Measurements from ENCODE around the gene ELK3.

The ELK3 gene

DNA sequence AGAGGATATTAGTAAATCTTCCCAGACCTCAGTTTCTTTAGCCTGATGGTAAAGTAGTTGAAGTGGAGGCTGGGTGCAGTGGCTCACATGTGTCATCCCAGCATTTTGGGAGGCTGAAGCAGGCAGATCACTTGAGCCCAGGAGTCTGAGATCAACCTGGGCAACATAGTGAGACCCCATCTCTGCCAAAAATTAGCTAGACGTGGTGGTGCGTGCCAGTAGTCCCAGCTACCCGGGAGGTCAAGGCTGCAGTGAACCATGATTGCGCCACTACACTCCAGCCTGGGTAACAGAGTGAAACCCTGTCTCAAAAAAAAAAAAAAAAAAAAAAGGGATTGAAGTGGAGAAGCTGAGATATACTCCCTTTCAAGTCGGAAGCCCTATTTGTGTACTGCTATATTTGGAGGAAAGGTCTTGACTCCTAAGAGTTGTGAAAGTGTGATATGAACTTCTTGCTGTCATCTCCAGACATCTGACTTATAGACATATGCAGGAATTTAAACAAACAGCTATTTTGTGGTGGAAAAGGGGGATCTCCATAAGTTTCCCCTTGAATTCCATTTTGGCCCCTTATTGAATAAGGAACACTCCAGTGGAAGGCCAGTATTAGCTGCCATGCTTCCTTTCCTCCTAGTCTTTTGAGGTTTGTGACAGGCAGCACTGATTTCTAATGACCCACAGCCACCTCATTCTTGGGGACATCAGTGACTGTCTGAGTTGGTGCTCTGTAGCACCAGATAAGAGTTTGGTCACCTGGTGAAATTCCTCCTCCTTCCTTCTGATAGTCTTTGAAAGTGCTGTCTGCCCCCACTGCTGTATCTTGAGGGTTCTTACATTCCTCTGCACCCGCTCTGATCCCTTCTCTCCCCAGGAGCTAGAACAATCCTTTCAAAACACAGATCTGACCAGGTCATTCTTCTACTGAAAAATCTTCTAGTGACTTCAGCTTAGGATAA is 7.4 kb downstream of the ELK3 start:
- peak overlapping the region; percentile 36 for H3K27ac ChIP-seq
- DNase-seq, result no peak
- H3K4me3 ChIP-seq (ENCODE audit: low read depth, low read length), result no peak overlapping the region
- no peaks in the 10 kb centered on the region for H3K27me3 ChIP-seq (replicated peaks)
- TF ChIP-seq, protein P1, sequence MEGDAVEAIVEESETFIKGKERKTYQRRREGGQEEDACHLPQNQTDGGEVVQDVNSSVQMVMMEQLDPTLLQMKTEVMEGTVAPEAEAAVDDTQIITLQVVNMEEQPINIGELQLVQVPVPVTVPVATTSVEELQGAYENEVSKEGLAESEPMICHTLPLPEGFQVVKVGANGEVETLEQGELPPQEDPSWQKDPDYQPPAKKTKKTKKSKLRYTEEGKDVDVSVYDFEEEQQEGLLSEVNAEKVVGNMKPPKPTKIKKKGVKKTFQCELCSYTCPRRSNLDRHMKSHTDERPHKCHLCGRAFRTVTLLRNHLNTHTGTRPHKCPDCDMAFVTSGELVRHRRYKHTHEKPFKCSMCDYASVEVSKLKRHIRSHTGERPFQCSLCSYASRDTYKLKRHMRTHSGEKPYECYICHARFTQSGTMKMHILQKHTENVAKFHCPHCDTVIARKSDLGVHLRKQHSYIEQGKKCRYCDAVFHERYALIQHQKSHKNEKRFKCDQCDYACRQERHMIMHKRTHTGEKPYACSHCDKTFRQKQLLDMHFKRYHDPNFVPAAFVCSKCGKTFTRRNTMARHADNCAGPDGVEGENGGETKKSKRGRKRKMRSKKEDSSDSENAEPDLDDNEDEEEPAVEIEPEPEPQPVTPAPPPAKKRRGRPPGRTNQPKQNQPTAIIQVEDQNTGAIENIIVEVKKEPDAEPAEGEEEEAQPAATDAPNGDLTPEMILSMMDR (IDR thresholded peaks at IDR 0.05; ENCODE audit: low read depth, low read length, missing control alignments), result no peak
- H3K36me3 ChIP-seq (replicated peaks), result peaks cover 14% of the 10 kb centered on the region
- in situ Hi-C loops (cut with HindIII; ENCODE audit: low pct_ligation_motif_present, low sequenced_read_pairs), result loop anchor here (25.0 kb wide), 1 partner anchor 139 kb away; no protein-coding TSS in a partner anchor

- TF ChIP-seq, protein P1 (IDR thresholded peaks at IDR 0.05; ENCODE audit: low read depth, low read length, missing control alignments), result no peak
- DNase-seq, result no peak
- no peaks in the 10 kb centered on the region for H3K27me3 ChIP-seq (replicated peaks)
- in situ Hi-C loops (cut with HindIII; ENCODE audit: low pct_ligation_motif_present, low sequenced_read_pairs), result loop anchor here (25.0 kb wide), 1 partner anchor 142 kb away; no protein-coding TSS in a partner anchor
- H3K27ac ChIP-seq, result no peak overlapping the region
- H3K36me3 ChIP-seq (replicated peaks), result peaks cover 14% of the 10 kb centered on the region
- no peak overlapping the region for H3K4me3 ChIP-seq (ENCODE audit: low read depth, low read length)
Observed at GRCh38 chr12:96204381-96204780, 10.2 kb downstream of the ELK3 start.

GRCh38 chr12:96205908-96206307 is 11.7 kb downstream of the ELK3 start:
- no peak for DNase-seq
- in situ Hi-C loops (cut with HindIII; ENCODE audit: low pct_ligation_motif_present, low sequenced_read_pairs), result loop anchor here (25.0 kb wide), 1 partner anchor 144 kb away; no protein-coding TSS in a partner anchor
- Histone ChIP-seq H3K27me3 (replicated peaks) (no peaks in the 10 kb centered on the region), H3K36me3 (replicated peaks) (peaks cover 14% of the 10 kb centered on the region), H3K4me3 (ENCODE audit: low read depth, low read length) (no peak overlapping the region), H3K27ac (no peak overlapping the region)
- TF ChIP-seq, protein P1 (IDR thresholded peaks at IDR 0.05; ENCODE audit: low read depth, low read length, missing control alignments), result no peak

DNA sequence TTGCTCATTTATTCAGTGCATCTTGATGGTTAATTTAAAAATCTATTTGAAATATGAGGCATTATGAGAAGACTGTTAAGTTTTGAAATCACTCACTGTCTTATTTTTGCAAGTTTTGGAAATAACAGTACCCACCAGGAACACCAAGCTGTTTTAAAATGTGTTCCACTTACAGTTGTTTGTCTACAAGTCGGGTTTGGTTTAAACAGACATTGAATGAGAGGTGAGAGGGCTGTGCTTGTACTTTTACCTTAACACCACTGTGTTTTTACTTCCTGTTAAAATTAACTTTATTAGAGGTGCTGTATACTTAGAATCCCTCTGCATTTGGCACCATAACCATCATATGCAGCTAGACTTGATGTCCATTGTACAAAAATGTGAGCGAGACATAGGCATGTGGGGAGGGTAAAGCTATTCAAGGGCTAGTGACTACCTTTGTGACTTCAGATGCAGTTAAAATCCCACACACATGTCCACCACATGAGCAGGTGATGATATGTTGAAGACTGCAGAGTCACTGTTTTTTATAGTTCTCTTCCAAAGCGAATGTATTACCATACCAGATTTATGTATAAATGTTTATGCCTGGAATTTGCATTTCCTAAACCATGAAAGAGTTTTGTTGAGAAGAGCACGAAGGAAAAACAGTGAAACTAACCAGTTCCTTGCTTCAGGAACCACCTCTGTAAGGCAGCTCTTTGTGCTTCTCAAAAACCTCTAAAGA is 12.9 kb downstream of the ELK3 start:
- peak overlapping the region; percentile 89 for H3K27ac ChIP-seq
- in situ Hi-C loops (cut with HindIII; ENCODE audit: low pct_ligation_motif_present, low sequenced_read_pairs), result loop anchor here (25.0 kb wide), 1 partner anchor 145 kb away; no protein-coding TSS in a partner anchor

GRCh38 chr12:96208346-96208745 is 14.2 kb downstream of the ELK3 start:
- TF ChIP-seq, protein P1 (IDR thresholded peaks at IDR 0.05; ENCODE audit: low read depth, low read length, missing control alignments), result no peak
- DNase-seq, result peak; percentile 88
- Histone ChIP-seq H3K27me3 (replicated peaks) (no peaks in the 10 kb centered on the region), H3K27ac (peak overlapping the region; percentile 89), H3K4me3 (ENCODE audit: low read depth, low read length) (no peak overlapping the region), H3K36me3 (replicated peaks) (peaks cover 8% of the 10 kb centered on the region)
- in situ Hi-C loops (cut with HindIII; ENCODE audit: low pct_ligation_motif_present, low sequenced_read_pairs), result loop anchor here (25.0 kb wide), 1 partner anchor 146 kb away; no protein-coding TSS in a partner anchor

More for the DNA sequence above, 12.9 kb downstream of the ELK3 start:
- Histone ChIP-seq H3K27me3 (replicated peaks) (no peaks in the 10 kb centered on the region), H3K36me3 (replicated peaks) (peaks cover 14% of the 10 kb centered on the region), H3K4me3 (ENCODE audit: low read depth, low read length) (no peak overlapping the region)
- TF ChIP-seq, protein P1 (IDR thresholded peaks at IDR 0.05; ENCODE audit: low read depth, low read length, missing control alignments), result no peak
- DNase-seq, result no peak

All from brain microvascular endothelial cell (primary cell).